Activated T-cell treated with anti-CD3 and anti-CD28 coated beads, Interleukin-2, amount 50 U/mL, for 4 hours (primary cell): Measurements from ENCODE around the gene MBOAT2. TPM values are rescaled to one million over a fixed set of nuclear protein-coding genes. Genes with fewer than 3 reads are reported as not detected.

Source experiments
- ATAC-seq, 2 donors: fragments of 200-7000 bp; cut with Tn5 transposase; one replicate each; pipeline ENCODE4 v1.10.0; 2021
- DNase-seq: peaks from one replicate; pipeline ENCODE4 v3.0.0-alpha.2; 2020
- H3K27me3 Mint-ChIP-seq: one replicate; pipeline ENCODE4 v1.8.0; 2021; ENCODE audit warnings: low read depth, mixed read lengths
- H3K36me3 Mint-ChIP-seq: one replicate; pipeline ENCODE4 v1.8.0; 2022; ENCODE audit warnings: mixed read lengths; ENCODE audit not compliant: insufficient read depth
- H3K4me1 Mint-ChIP-seq: one replicate; pipeline ENCODE4 v1.8.0; 2021; ENCODE audit warnings: low read depth, mixed read lengths
- H3K4me3 Mint-ChIP-seq: one replicate; pipeline ENCODE4 v1.8.0; 2021; ENCODE audit warnings: mild to moderate bottlenecking, moderate library complexity, mixed read lengths
- H3K9me3 Mint-ChIP-seq: one replicate; pipeline ENCODE4 v1.8.0; 2021; ENCODE audit warnings: mixed read lengths
- total RNA-seq, 3 donors: library from RNA; stranded (reverse); gene quantifications; one replicate each; pipeline ENCODE4 v1.2.1, GENCODE V29; 2021

The MBOAT2 gene
- total RNA-seq, 3 donors from 2014 or later, result 0.74 to 0.99 (median 0.95) TPM

- no peaks in the 10 kb centered on the region for H3K36me3 Mint-ChIP-seq
- DNase-seq (no peak), ATAC-seq (no peak)
- no peak overlapping the region for H3K4me3 Mint-ChIP-seq
- H3K4me1 Mint-ChIP-seq, result no peaks in the 10 kb centered on the region
- peaks cover 3% of the 10 kb centered on the region for H3K27me3 Mint-ChIP-seq
- H3K9me3 Mint-ChIP-seq, result no peaks in the 10 kb centered on the region
These were observed 10.1 kb downstream of the MBOAT2 start for GRCh38 chr2:8993196-8993901.

- Mint-ChIP-seq H3K4me3 (no peak overlapping the region), H3K9me3 (no peaks in the 10 kb centered on the region), H3K4me1 (no peaks in the 10 kb centered on the region), H3K36me3 (no peaks in the 10 kb centered on the region), H3K27me3 (peaks cover 3% of the 10 kb centered on the region)
- DNase-seq, result no peak
- ATAC-seq, result no peak
These were observed 10.8 kb downstream of the MBOAT2 start for GRCh38 chr2:8992643-8993042.

- ATAC-seq (no peak), DNase-seq (no peak)
- Mint-ChIP-seq H3K27me3 (peaks cover 3% of the 10 kb centered on the region), H3K36me3 (no peaks in the 10 kb centered on the region), H3K4me3 (no peak overlapping the region), H3K9me3 (no peaks in the 10 kb centered on the region), H3K4me1 (no peaks in the 10 kb centered on the region)
These were observed 13.9 kb downstream of the MBOAT2 start for GRCh38 chr2:8989536-8990079.

- no peaks in the 10 kb centered on the region for H3K4me1 Mint-ChIP-seq
- no peak overlapping the region for H3K4me3 Mint-ChIP-seq
- no peak for ATAC-seq
- no peaks in the 10 kb centered on the region for H3K36me3 Mint-ChIP-seq
- no peaks in the 10 kb centered on the region for H3K9me3 Mint-ChIP-seq
- peaks cover 3% of the 10 kb centered on the region for H3K27me3 Mint-ChIP-seq
- DNase-seq, result no peak
These were observed 16.1 kb downstream of the MBOAT2 start for GRCh38 chr2:8987410-8987809.

- ATAC-seq, result no peak
- no peaks in the 10 kb centered on the region for H3K9me3 Mint-ChIP-seq
- no peak overlapping the region for H3K4me3 Mint-ChIP-seq
- H3K27me3 Mint-ChIP-seq, result peaks cover 3% of the 10 kb centered on the region
- H3K36me3 Mint-ChIP-seq, result no peaks in the 10 kb centered on the region
- no peak for DNase-seq
- no peaks in the 10 kb centered on the region for H3K4me1 Mint-ChIP-seq
These were observed 17.0 kb downstream of the MBOAT2 start for GRCh38 chr2:8986327-8986976.

- DNase-seq (no peak), ATAC-seq (no peak)
- Mint-ChIP-seq H3K4me3 (no peak overlapping the region), H3K36me3 (no peaks in the 10 kb centered on the region), H3K9me3 (no peaks in the 10 kb centered on the region), H3K4me1 (no peaks in the 10 kb centered on the region), H3K27me3 (peaks cover 3% of the 10 kb centered on the region)
These were observed 17.7 kb downstream of the MBOAT2 start for GRCh38 chr2:8985561-8986326.

GRCh38 chr2:8984855-8985254 is 18.6 kb downstream of the MBOAT2 start:
- ATAC-seq (no peak), DNase-seq (no peak)
- Mint-ChIP-seq H3K4me3 (no peak overlapping the region), H3K27me3 (peaks cover under 1% of the 10 kb centered on the region), H3K9me3 (no peaks in the 10 kb centered on the region), H3K36me3 (no peaks in the 10 kb centered on the region), H3K4me1 (no peaks in the 10 kb centered on the region)

- ATAC-seq, result no peak
- H3K9me3 Mint-ChIP-seq, result no peaks in the 10 kb centered on the region
- no peak for DNase-seq
- H3K4me3 Mint-ChIP-seq, result no peak overlapping the region
- H3K4me1 Mint-ChIP-seq, result no peaks in the 10 kb centered on the region
- no peaks in the 10 kb centered on the region for H3K27me3 Mint-ChIP-seq
- H3K36me3 Mint-ChIP-seq, result no peaks in the 10 kb centered on the region
These were observed 19.3 kb downstream of the MBOAT2 start for GRCh38 chr2:8984157-8984556.

GRCh38 chr2:8983571-8983970 is 19.9 kb downstream of the MBOAT2 start:
- H3K36me3 Mint-ChIP-seq, result no peaks in the 10 kb centered on the region
- H3K4me1 Mint-ChIP-seq, result no peaks in the 10 kb centered on the region
- DNase-seq (no peak), ATAC-seq (no peak)
- H3K9me3 Mint-ChIP-seq, result no peaks in the 10 kb centered on the region
- H3K27me3 Mint-ChIP-seq, result no peaks in the 10 kb centered on the region
- H3K4me3 Mint-ChIP-seq, result no peak overlapping the region

GRCh38 chr2:8981876-8982275 is 21.6 kb downstream of the MBOAT2 start:
- DNase-seq, result no peak
- Mint-ChIP-seq H3K4me1 (no peaks in the 10 kb centered on the region), H3K9me3 (no peaks in the 10 kb centered on the region), H3K4me3 (no peak overlapping the region), H3K27me3 (no peaks in the 10 kb centered on the region), H3K36me3 (no peaks in the 10 kb centered on the region)
- ATAC-seq, result no peak

GRCh38 chr2:8980096-8980495 is 23.4 kb downstream of the MBOAT2 start:
- no peak for DNase-seq
- H3K36me3 Mint-ChIP-seq, result no peaks in the 10 kb centered on the region
- H3K4me3 Mint-ChIP-seq, result no peak overlapping the region
- no peaks in the 10 kb centered on the region for H3K27me3 Mint-ChIP-seq
- H3K4me1 Mint-ChIP-seq, result no peaks in the 10 kb centered on the region
- H3K9me3 Mint-ChIP-seq, result no peaks in the 10 kb centered on the region
- ATAC-seq, result no peak

- Mint-ChIP-seq H3K36me3 (no peaks in the 10 kb centered on the region), H3K9me3 (no peaks in the 10 kb centered on the region), H3K27me3 (no peaks in the 10 kb centered on the region), H3K4me3 (no peak overlapping the region), H3K4me1 (no peaks in the 10 kb centered on the region)
- no peak for ATAC-seq
- DNase-seq, result no peak
These were observed 25.7 kb downstream of the MBOAT2 start for GRCh38 chr2:8977758-8978157.

GRCh38 chr2:8976442-8977259 is 26.8 kb downstream of the MBOAT2 start:
- Mint-ChIP-seq H3K27me3 (no peaks in the 10 kb centered on the region), H3K36me3 (no peaks in the 10 kb centered on the region), H3K4me3 (no peak overlapping the region), H3K4me1 (no peaks in the 10 kb centered on the region), H3K9me3 (no peaks in the 10 kb centered on the region)
- DNase-seq (no peak), ATAC-seq (no peak)

- no peaks in the 10 kb centered on the region for H3K4me1 Mint-ChIP-seq
These were observed 29.5 kb downstream of the MBOAT2 start for GRCh38 chr2:8974016-8974415.

More at GRCh38 chr2:8974016-8974415, 29.5 kb downstream of the MBOAT2 start:
- ATAC-seq (no peak), DNase-seq (no peak)
- Mint-ChIP-seq H3K9me3 (no peaks in the 10 kb centered on the region), H3K36me3 (no peaks in the 10 kb centered on the region), H3K27me3 (peaks cover 8% of the 10 kb centered on the region), H3K4me3 (no peak overlapping the region)
